ENCODE results near the gene TPPP3.

DNA sequence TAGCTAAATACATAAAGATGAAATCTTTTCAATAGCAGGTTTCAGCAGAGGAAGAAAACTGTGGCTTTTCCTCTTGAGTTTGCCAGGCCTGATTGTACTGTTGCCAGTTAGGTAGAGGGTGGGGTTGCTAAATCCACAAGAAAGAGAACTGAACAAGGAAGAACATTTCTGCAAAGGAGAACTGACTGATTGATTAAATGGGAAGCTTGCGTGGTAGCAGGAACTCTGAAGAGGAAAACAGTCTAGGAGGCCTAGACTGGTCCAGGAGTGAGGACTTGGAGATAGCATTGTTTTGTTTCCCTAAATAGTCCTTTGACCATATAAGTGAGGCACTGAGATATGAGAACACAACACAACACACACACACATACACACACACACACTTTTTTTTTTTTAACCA, 47.9 kb downstream of the TPPP3 start:
- TF ChIP-seq, protein P1, sequence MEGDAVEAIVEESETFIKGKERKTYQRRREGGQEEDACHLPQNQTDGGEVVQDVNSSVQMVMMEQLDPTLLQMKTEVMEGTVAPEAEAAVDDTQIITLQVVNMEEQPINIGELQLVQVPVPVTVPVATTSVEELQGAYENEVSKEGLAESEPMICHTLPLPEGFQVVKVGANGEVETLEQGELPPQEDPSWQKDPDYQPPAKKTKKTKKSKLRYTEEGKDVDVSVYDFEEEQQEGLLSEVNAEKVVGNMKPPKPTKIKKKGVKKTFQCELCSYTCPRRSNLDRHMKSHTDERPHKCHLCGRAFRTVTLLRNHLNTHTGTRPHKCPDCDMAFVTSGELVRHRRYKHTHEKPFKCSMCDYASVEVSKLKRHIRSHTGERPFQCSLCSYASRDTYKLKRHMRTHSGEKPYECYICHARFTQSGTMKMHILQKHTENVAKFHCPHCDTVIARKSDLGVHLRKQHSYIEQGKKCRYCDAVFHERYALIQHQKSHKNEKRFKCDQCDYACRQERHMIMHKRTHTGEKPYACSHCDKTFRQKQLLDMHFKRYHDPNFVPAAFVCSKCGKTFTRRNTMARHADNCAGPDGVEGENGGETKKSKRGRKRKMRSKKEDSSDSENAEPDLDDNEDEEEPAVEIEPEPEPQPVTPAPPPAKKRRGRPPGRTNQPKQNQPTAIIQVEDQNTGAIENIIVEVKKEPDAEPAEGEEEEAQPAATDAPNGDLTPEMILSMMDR (IDR thresholded peaks at IDR 0.05; ENCODE audit: low read depth, low read length), result no peak
- TF ChIP-seq EZH2phosphoT487 (IDR thresholded peaks at IDR 0.05; ENCODE audit: low read depth), result no peak
